Occipital lobe (tissue), 1 donor: ENCODE data around the gene ZNF441. TPM values are rescaled to one million over a fixed set of nuclear protein-coding genes. Genes with fewer than 3 reads are reported as not detected.

ENCODE experiments used
- total RNA-seq: library from RNA; depleted of rRNA; stranded (reverse); fragments of >200 nt; gene quantifications from one replicate; pipeline ENCODE4 v1.2.3, GENCODE V29; 2014

ZNF441 gene
- total RNA-seq, 1 donor from 2014 or later, result 70.2 TPM

Other genes with a start within 250 kb of the ZNF441 start
- 25.3 TPM for gene ECSIT, start 237.9 kb upstream of the ZNF441 start, total RNA-seq
- gene CNN1, start 228.1 kb upstream of the ZNF441 start, total RNA-seq, result not detected
- 14.2 TPM for gene ELOF1, start 207.8 kb upstream of the ZNF441 start, total RNA-seq
- gene ACP5, start 189.4 kb upstream of the ZNF441 start, total RNA-seq, result 0.78 TPM
- 82.0 TPM for gene ZNF627, start 169.5 kb upstream of the ZNF441 start, total RNA-seq
- 18.6 TPM for gene ZNF823, start 28.1 kb upstream of the ZNF441 start, total RNA-seq
- 12.9 TPM for gene ZNF491, start 31.5 kb downstream of the ZNF441 start, total RNA-seq
- gene ZNF440, start 47.3 kb downstream of the ZNF441 start, total RNA-seq, result 20.9 TPM
- gene ZNF439, start 81.7 kb downstream of the ZNF441 start, total RNA-seq, result 36.5 TPM
- 20.4 TPM for gene ZNF69, start 120.8 kb downstream of the ZNF441 start, total RNA-seq
- gene ZNF700, start 158.1 kb downstream of the ZNF441 start, total RNA-seq, result 18.9 TPM
- gene ZNF763, start 198.0 kb downstream of the ZNF441 start, total RNA-seq, result 6.7 TPM